GM12891 (cell line): ENCODE data around the gene STK32B.

Experiments used
- POLR2A ChIP-seq: IDR thresholded peaks from 2 replicates; pipeline ENCODE4 v1.6.1; 2011; ENCODE audit warnings: low read depth, low read length, control low read depth
- POLR2AphosphoS5 ChIP-seq: IDR thresholded peaks from 2 replicates; pipeline ENCODE4 v1.6.1; 2011; ENCODE audit warnings: low read depth, low read length, control low read depth
- TAF1 ChIP-seq: IDR thresholded peaks from 2 replicates; pipeline ENCODE4 v1.6.1; 2011; ENCODE audit warnings: low read depth, low read length, control low read depth

DNA sequence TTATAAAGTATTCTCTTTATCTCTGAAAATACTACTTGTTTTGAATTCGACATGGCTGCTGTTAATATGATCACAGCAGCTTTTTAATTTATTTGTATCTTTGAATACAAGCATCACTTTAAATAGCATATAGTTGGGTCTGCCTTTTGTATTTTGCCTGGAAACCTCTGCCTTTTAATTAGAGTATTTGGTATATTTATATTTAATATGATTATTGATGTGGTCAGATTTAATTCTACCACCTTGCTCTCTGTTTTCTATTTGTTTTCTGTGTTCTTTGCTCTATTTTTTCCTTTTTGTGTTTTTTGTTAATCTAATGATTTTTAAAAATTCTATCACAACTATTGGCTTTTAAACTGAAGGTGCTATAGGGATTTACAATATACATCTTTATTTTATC, 21.7 kb downstream of the STK32B start:
- TF ChIP-seq POLR2AphosphoS5 (no peak), POLR2A (no peak), TAF1 (no peak)
